Uterus (tissue), 4 donors: Measurements from ENCODE around the gene HCFC2. TPM values are rescaled to one million over a fixed set of nuclear protein-coding genes. Genes with fewer than 3 reads are reported as not detected.

Experiments used
- DNase-seq, 2 donors: peaks; one replicate each; pipeline ENCODE4 v3.0.0-alpha.2; 2019 to 2020
- H3K27ac ChIP-seq, 2 donors: fragments of 200-600 bp; sonication (generic); 1 replicate in 1 of 2; 2 replicates in 1 of 2; pipeline ENCODE4 v1.5.1; 2016 to 2018
- H3K27me3 ChIP-seq, 2 donors: fragments of 200-600 bp; sonication (generic); one replicate each; pipeline ENCODE4 v1.5.1; 2018 to 2019; ENCODE audit warnings: control low read depth in 1 of 2
- H3K36me3 ChIP-seq, 2 donors: fragments of 200-600 bp; sonication (generic); one replicate each; pipeline ENCODE4 v1.5.1; 2019; ENCODE audit warnings: control low read depth in 1 of 2
- H3K4me1 ChIP-seq, 2 donors: fragments of 200-600 bp; sonication (generic); one replicate each; pipeline ENCODE4 v1.5.1; 2018 to 2019; ENCODE audit warnings: control low read depth in 1 of 2
- H3K4me3 ChIP-seq, 2 donors: fragments of 200-600 bp; sonication (generic); 1 replicate in 1 of 2; 2 replicates in 1 of 2; pipeline ENCODE4 v1.5.1; 2018 to 2019; ENCODE audit warnings: mild to moderate bottlenecking in 1 of 2
- H3K9me3 ChIP-seq, 2 donors: fragments of 200-600 bp; sonication (generic); one replicate each; pipeline ENCODE4 v1.5.1; 2019; ENCODE audit warnings: control low read depth in 1 of 2
- POLR2A ChIP-seq, 2 donors: fragments of 450-650 bp; IDR thresholded peaks; one replicate each; pipeline ENCODE4 v1.6.1; 2016; ENCODE audit warnings: antibody characterized with exemption in 2 of 2, mild to moderate bottlenecking in 1 of 2, moderate library complexity in 1 of 2
- intact Hi-C: fragments of 100-400 bp; cut with DNase I; formaldehyde crosslinking; loops from one replicate; pipeline ENCODE4 v1.15.1; 2023; ENCODE audit warnings: low total_unique reads
- small RNA-seq: library from RNA; depleted of rRNA; stranded (forward); fragments of <200 nt; gene quantifications from one replicate; pipeline ENCODE3, GENCODE V24; 2016
- total RNA-seq, 4 donors: library from RNA; depleted of rRNA in 3 of 4; stranded (reverse); fragments of >200 nt in 3 of 4; gene quantifications; one replicate each; pipeline versions ENCODE4 v1.1.0 to v1.2.4, GENCODE V29; 2014 to 2023
- TF ChIP-seq, protein P1 (sequence below), 4 experiments: fragments of 200-600 bp in 2 of 4; fragments of 450-650 bp in 2 of 4; sonication (generic) in 2 of 4; IDR thresholded peaks; one replicate each; pipeline ENCODE4 v1.5.1; 2016 to 2019; ENCODE audit warnings: antibody characterized with exemption in 4 of 4, mild to moderate bottlenecking in 2 of 4, moderate library complexity in 1 of 4
- donor health status: DM: yes; HTN: yes; CAD: no.

HCFC2 gene
- total RNA-seq, 4 donors from 2014 or later: 10.0 to 61.0 (median 29.1) TPM

DNA sequence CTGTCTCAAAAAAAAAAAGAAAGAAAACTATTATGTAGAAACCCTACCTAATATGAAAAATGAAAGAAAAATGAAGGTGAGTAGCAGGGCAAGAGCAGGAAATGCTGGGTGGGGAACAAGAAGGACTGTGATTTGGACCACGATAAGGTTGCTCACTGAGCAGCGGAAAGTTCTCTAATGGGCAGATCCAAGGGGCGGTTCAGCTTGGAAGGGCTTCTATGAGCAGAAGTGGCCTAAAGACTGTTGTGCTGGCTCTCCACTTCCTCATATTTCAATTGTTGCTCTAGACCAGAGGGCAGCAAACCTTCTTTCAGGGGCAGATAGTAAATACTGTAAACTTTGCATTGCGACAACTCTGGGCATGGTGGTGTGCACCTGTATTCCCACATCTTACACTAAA lies 90.0 kb downstream of the HCFC2 start:
- no peak for TF ChIP-seq POLR2A (IDR thresholded peaks at IDR 0.05)
- TF ChIP-seq, protein P1, sequence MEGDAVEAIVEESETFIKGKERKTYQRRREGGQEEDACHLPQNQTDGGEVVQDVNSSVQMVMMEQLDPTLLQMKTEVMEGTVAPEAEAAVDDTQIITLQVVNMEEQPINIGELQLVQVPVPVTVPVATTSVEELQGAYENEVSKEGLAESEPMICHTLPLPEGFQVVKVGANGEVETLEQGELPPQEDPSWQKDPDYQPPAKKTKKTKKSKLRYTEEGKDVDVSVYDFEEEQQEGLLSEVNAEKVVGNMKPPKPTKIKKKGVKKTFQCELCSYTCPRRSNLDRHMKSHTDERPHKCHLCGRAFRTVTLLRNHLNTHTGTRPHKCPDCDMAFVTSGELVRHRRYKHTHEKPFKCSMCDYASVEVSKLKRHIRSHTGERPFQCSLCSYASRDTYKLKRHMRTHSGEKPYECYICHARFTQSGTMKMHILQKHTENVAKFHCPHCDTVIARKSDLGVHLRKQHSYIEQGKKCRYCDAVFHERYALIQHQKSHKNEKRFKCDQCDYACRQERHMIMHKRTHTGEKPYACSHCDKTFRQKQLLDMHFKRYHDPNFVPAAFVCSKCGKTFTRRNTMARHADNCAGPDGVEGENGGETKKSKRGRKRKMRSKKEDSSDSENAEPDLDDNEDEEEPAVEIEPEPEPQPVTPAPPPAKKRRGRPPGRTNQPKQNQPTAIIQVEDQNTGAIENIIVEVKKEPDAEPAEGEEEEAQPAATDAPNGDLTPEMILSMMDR (IDR thresholded peaks at IDR 0.05): no peak
- Histone ChIP-seq H3K27me3 (no peaks in the 10 kb centered on the region), H3K9me3 (no peaks in the 10 kb centered on the region), H3K4me1 (no peaks in the 10 kb centered on the region), H3K4me3 (no peak overlapping the region), H3K27ac (no peak overlapping the region), H3K36me3 (no peaks in the 10 kb centered on the region)
- no peak for DNase-seq
- intact Hi-C loops: no loop called here

GRCh38 chr12:104154806-104155205 lies 90.5 kb downstream of the HCFC2 start:
- Histone ChIP-seq H3K9me3 (no peaks in the 10 kb centered on the region), H3K4me1 (no peaks in the 10 kb centered on the region), H3K27ac (no peak overlapping the region), H3K36me3 (no peaks in the 10 kb centered on the region), H3K27me3 (no peaks in the 10 kb centered on the region), H3K4me3 (no peak overlapping the region)
- intact Hi-C loops: no loop called here
- no peak for TF ChIP-seq POLR2A (IDR thresholded peaks at IDR 0.05)
- TF ChIP-seq, protein P1 (IDR thresholded peaks at IDR 0.05): no peak
- no peak for DNase-seq

Small RNA genes within 50 kb of the gene (small RNA-seq; reads per million reads assigned to genes)
- gene RNA5SP370: not detected

Other genes starting within 250 kb of the HCFC2 start
- gene NT5DC3, start 223.3 kb upstream of the HCFC2 start, total RNA-seq: 10 to 100 TPM in 3 of 4 donors, 1 to 10 TPM in 1; 5.6 to 60.9 (median 15.9) TPM
- gene HSP90B1, start 134.1 kb upstream of the HCFC2 start, total RNA-seq: 100 to 1,000 TPM; 236 to 475 (median 401) TPM
- 10 to 100 TPM in 3 of 4 donors, 1 to 10 TPM in 1; 8.7 to 46.3 (median 19.9) TPM for gene TDG, start 98.7 kb upstream of the HCFC2 start, total RNA-seq
- 10 to 100 TPM in 3 of 4 donors, 1 to 10 TPM in 1; 2.6 to 93.0 (median 17.7) TPM for gene GLT8D2, start 14.3 kb upstream of the HCFC2 start, total RNA-seq
- gene NFYB, start 73.7 kb downstream of the HCFC2 start, total RNA-seq: 10 to 100 TPM; 40.9 to 63.0 (median 44.9) TPM
- 100 to 1,000 TPM in 2 of 4 donors, 10 to 100 TPM in 2; 76.0 to 141 (median 97.8) TPM for gene TXNRD1, start 151.2 kb downstream of the HCFC2 start, total RNA-seq
- 10 to 100 TPM in 2 of 4 donors, 1 to 10 TPM in 2; 3.8 to 12.0 (median 10.1) TPM for gene EID3, start 239.2 kb downstream of the HCFC2 start, total RNA-seq